ENCODE data around the gene SLC35F4.

SLC35F4 gene

GRCh38 chr14:57848786-57849185, 17.1 kb downstream of the SLC35F4 start:
- TF ChIP-seq, protein P1, sequence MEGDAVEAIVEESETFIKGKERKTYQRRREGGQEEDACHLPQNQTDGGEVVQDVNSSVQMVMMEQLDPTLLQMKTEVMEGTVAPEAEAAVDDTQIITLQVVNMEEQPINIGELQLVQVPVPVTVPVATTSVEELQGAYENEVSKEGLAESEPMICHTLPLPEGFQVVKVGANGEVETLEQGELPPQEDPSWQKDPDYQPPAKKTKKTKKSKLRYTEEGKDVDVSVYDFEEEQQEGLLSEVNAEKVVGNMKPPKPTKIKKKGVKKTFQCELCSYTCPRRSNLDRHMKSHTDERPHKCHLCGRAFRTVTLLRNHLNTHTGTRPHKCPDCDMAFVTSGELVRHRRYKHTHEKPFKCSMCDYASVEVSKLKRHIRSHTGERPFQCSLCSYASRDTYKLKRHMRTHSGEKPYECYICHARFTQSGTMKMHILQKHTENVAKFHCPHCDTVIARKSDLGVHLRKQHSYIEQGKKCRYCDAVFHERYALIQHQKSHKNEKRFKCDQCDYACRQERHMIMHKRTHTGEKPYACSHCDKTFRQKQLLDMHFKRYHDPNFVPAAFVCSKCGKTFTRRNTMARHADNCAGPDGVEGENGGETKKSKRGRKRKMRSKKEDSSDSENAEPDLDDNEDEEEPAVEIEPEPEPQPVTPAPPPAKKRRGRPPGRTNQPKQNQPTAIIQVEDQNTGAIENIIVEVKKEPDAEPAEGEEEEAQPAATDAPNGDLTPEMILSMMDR (IDR thresholded peaks at IDR 0.05; ENCODE audit: borderline replicate concordance, insufficient read depth, low read depth, low read length), result no peak
- H3K4me3 ChIP-seq (ENCODE audit: low read depth, low read length), result no peak overlapping the region

GRCh38 chr14:57848353-57848752, 17.5 kb downstream of the SLC35F4 start:
- no peak overlapping the region for H3K4me3 ChIP-seq (ENCODE audit: low read depth, low read length)
- TF ChIP-seq, protein P1 (IDR thresholded peaks at IDR 0.05; ENCODE audit: borderline replicate concordance, insufficient read depth, low read depth, low read length), result no peak

GRCh38 chr14:57847706-57848105, 18.2 kb downstream of the SLC35F4 start:
- no peak overlapping the region for H3K4me3 ChIP-seq (ENCODE audit: low read depth, low read length)
- TF ChIP-seq, protein P1 (IDR thresholded peaks at IDR 0.05; ENCODE audit: borderline replicate concordance, insufficient read depth, low read depth, low read length), result no peak

GRCh38 chr14:57847096-57847495, 18.8 kb downstream of the SLC35F4 start:
- no peak overlapping the region for H3K4me3 ChIP-seq (ENCODE audit: low read depth, low read length)
- TF ChIP-seq, protein P1 (IDR thresholded peaks at IDR 0.05; ENCODE audit: borderline replicate concordance, insufficient read depth, low read depth, low read length), result no peak

DNA sequence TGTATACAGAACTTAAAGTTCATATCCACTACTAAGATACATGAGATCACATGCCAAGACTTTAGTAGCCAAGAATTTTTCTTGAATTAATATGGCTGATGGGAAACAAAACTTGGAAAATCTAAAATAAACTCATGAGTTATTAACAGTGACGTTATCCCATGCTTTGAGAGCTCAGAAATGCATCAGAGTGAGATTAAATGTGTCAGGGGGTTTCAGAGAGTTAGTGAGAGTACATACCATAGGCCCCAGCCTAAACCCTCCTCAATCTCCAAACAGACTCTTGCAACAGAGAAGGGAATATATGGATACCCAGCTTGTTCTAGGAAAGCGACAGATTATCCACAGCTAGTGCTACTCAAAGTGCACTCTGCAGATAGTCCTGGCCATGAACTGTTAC, 19.3 kb downstream of the SLC35F4 start:
- no peak overlapping the region for H3K4me3 ChIP-seq (ENCODE audit: low read depth, low read length)
- TF ChIP-seq, protein P1 (IDR thresholded peaks at IDR 0.05; ENCODE audit: borderline replicate concordance, insufficient read depth, low read depth, low read length), result no peak

GRCh38 chr14:57845802-57846531, 19.9 kb downstream of the SLC35F4 start:
- TF ChIP-seq, protein P1 (IDR thresholded peaks at IDR 0.05; ENCODE audit: borderline replicate concordance, insufficient read depth, low read depth, low read length), result no peak

DNA sequence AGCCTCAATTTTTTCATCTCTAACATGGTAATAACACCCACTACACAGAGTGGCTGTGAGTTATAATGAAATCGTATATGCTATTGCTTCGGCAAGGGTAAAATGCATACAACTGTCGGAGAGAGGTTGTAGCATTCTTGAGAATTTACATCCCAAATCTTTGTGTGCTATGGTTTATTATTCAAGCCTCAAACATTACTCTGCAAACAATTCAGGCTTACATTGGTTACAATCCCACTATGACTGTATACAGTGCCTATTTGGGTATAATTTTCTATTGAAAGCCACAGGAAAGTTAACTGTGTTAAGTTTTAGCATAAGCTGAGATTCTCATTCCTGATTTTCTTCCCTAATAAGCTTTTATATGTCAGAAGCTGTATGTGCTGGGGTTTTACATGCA, 20.6 kb downstream of the SLC35F4 start:
- H3K4me3 ChIP-seq (ENCODE audit: low read depth, low read length), result no peak overlapping the region
- TF ChIP-seq, protein P1 (IDR thresholded peaks at IDR 0.05; ENCODE audit: borderline replicate concordance, insufficient read depth, low read depth, low read length), result no peak

More at GRCh38 chr14:57845802-57846531, 19.9 kb downstream of the SLC35F4 start:
- H3K4me3 ChIP-seq (ENCODE audit: low read depth, low read length), result no peak overlapping the region

Measured in GM12875 (cell line).